NB4 (cell line): ENCODE measurements around the gene CA10.

Experiments
- DNase-seq: peaks from one replicate; pipeline ENCODE4 v3.0.0; 2010; ENCODE audit warnings: low read depth
- H3K4me3 ChIP-seq: one replicate; pipeline ENCODE4 v1.5.1; 2011; ENCODE audit warnings: mild to moderate bottlenecking, low read depth, low read length, moderate library complexity
- CTCF ChIP-seq: IDR thresholded peaks from one replicate; pipeline ENCODE4 v1.5.1; 2012; ENCODE audit warnings: low read depth, low read length
- MAX ChIP-seq: IDR thresholded peaks from 2 replicates; pipeline ENCODE4 v1.6.1; 2011; ENCODE audit warnings: low read depth, low read length
- MYC ChIP-seq: IDR thresholded peaks from 2 replicates; pipeline ENCODE4 v1.6.1; 2011; ENCODE audit warnings: low read depth, low read length
- POLR2A ChIP-seq: IDR thresholded peaks from 2 replicates; pipeline ENCODE4 v1.6.1; 2011; ENCODE audit warnings: mild to moderate bottlenecking; ENCODE audit not compliant: insufficient read length; ENCODE audit errors: extremely low read depth

CA10 gene

GRCh38 chr17:51796026-51796425 lies 362.5 kb downstream of the CA10 start:
- H3K4me3 ChIP-seq, result no peak overlapping the region
- DNase-seq, result no peak
- TF ChIP-seq POLR2A (no peak), MAX (no peak), MYC (no peak), CTCF (no peak)

- DNase-seq, result no peak
- H3K4me3 ChIP-seq, result no peak overlapping the region
- no peak for TF ChIP-seq CTCF
- TF ChIP-seq MAX, result no peak
- no peak for TF ChIP-seq POLR2A
- no peak for TF ChIP-seq MYC
Measured at GRCh38 chr17:51795401-51795800, 363.1 kb downstream of the CA10 start.

- TF ChIP-seq MYC (no peak), POLR2A (no peak), CTCF (no peak), MAX (no peak)
- no peak for DNase-seq
Measured at GRCh38 chr17:51794466-51794865, 364.0 kb downstream of the CA10 start.

GRCh38 chr17:51793686-51794085 lies 364.8 kb downstream of the CA10 start:
- TF ChIP-seq MAX (no peak), POLR2A (no peak), CTCF (no peak), MYC (no peak)
- no peak for DNase-seq
- no peak overlapping the region for H3K4me3 ChIP-seq

More at GRCh38 chr17:51794466-51794865, 364.0 kb downstream of the CA10 start:
- no peak overlapping the region for H3K4me3 ChIP-seq

- TF ChIP-seq MYC, result no peak
- DNase-seq, result no peak
- no peak overlapping the region for H3K4me3 ChIP-seq
Measured at GRCh38 chr17:51778842-51779241, 379.7 kb downstream of the CA10 start.

GRCh38 chr17:51770027-51770759 lies 388.3 kb downstream of the CA10 start:
- no peak for TF ChIP-seq MYC
- TF ChIP-seq MAX, result no peak
- TF ChIP-seq CTCF, result no peak
- no peak for TF ChIP-seq POLR2A
- DNase-seq, result no peak
- H3K4me3 ChIP-seq, result no peak overlapping the region
